Pancreas (tissue), 10 donors: Measurements from ENCODE around the gene PTTG1. TPM values are rescaled to one million over a fixed set of nuclear protein-coding genes. Genes with fewer than 3 reads are reported as not detected.
A peak's percentile ranks its signal among the peaks of the same experiment; 100 is the strongest.

Experiments
- ATAC-seq, 4 donors: fragments of 200-7000 bp; cut with Tn5 transposase; one replicate each; pipeline versions ENCODE4 v1.8.0 to v1.9.1; 2020; ENCODE audit warnings: mild to moderate bottlenecking in 4 of 4, moderate library complexity in 4 of 4
- DNase-seq, 6 donors: peaks; one replicate each; pipeline ENCODE4 v3.0.0-alpha.2; 2020
- FAIRE-seq: peaks from 2 replicates; lab custom pipeline; 2012; peaks lifted over from hg19 to GRCh38; lab: Jason Lieb, UNC
- H3K27ac ChIP-seq, 4 donors: fragments of 200-600 bp; sonication (generic); 1 replicate in 3 of 4; 2 replicates in 1 of 4; pipeline versions ENCODE4 v1.5.0 to v1.8.0; 2020
- H3K27me3 ChIP-seq, 4 donors: fragments of 200-600 bp; one replicate each; pipeline ENCODE4 v1.8.0; 2021
- H3K36me3 ChIP-seq, 3 donors: fragments of 200-600 bp; sonication (generic) in 1 of 3; one replicate each; pipeline versions ENCODE4 v1.5.0 to v1.8.0; 2020 to 2021
- H3K4me1 ChIP-seq, 3 donors: fragments of 200-600 bp; one replicate each; pipeline ENCODE4 v1.8.0; 2021
- H3K4me3 ChIP-seq, 4 donors: fragments of 200-600 bp; sonication (generic) in 2 of 4; one replicate each; pipeline versions ENCODE4 v1.5.0 to v1.8.0; 2020 to 2021
- H3K9me3 ChIP-seq, 4 donors: fragments of 200-600 bp; one replicate each; pipeline ENCODE4 v1.8.0; 2021
- WGBS, 2 donors: extraction: QIAGEN DNeasy Blood & Tissue Kit; methylation state at CpG; one replicate each; pipeline ENCODE4 v1.1.7; 2013; 5-methylcytosine and 5-hydroxymethylcytosine counted together
- intact Hi-C, 3 donors: fragments of 100-400 bp; cut with DNase I; formaldehyde crosslinking; loops; one replicate each; pipeline versions ENCODE4 v1.11.1 to v1.14.2; 2022
- polyA plus RNA-seq, 2 donors: library from polyadenylated mRNA; stranded (reverse); fragments of 200-250 nt; gene quantifications; one replicate each; pipeline ENCODE4 v1.2.3, GENCODE V29; 2013
- total RNA-seq, 6 donors: library from RNA; stranded (reverse); fragmentation: NEBNext Ultra II Directional in 4 of 6; extraction: Animal tissue kit (Norgen Biotek cat#: 25700) in 4 of 6; gene quantifications; one replicate each; pipeline versions ENCODE4 v1.2.1 to v1.2.4, GENCODE V29; 2021 to 2023
- TF ChIP-seq, protein P1 (sequence below), 4 donors: fragments of 200-600 bp; sonication (generic) in 3 of 4; IDR thresholded peaks; one replicate each; pipeline versions ENCODE4 v1.5.0 to v1.8.0; 2021; ENCODE audit warnings: antibody characterized with exemption in 4 of 4
- donor health status: healthy with polysubstance abuse.
- donor health status: DM: no; HTN: no; CAD: no; lungs with moderate emphysema.
- donor health status: DM: no; HTN: no; CAD: no.
- donor health status: control.
- donor health status: control.
- donor health status: Bipolar disorder and iron deficiency.
- donor health status: DM: yes; HTN: yes; CAD: no.
- donor health status: DM: no; HTN: no; CAD: no.
- donor health status: DM: no; HTN: no; CAD: no.
- donor health status: DM: yes; HTN: yes; CAD: no.

Gene PTTG1
- total RNA-seq (1 to 10 TPM in 3 of 6 donors, under 1 TPM in 2, not detected in 1; 0.31 to 2.7 (median 1.3) TPM), polyA plus RNA-seq (1 to 10 TPM; 1.2 to 2.0 TPM)

DNA sequence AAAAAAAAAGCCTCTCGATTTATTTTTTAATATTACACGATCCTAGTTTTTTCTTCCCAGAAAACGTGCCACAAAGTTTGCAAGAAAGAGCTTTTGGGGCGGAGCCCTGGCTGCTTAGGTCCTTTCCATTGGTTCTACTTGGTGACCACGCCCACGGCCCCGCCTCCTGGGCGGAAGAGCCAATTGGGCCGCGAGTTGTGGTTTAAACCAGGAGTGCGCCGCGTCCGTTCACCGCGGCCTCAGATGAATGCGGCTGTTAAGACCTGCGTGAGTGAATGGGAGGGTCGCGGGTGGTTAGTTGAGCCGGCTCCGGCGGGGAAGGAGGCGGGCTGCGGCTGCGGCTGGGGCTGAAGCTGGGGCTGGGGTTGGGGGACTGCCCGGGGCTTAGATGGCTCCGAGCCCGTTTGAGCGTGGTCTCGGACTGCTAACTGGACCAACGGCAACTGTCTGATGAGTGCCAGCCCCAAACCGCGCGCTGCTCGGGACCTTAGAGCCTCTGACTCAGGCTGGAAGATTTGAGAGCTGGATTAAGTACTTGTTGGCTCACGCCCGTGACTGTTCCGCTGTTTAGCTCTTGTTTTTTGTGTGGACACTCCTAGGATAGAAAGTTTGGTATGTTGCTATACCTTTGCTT is at the start of gene PTTG1:
Gene PTTG1 (plus strand): TSS at position 231 of the 634 bp plus-strand sequence. CDS start 458 bp downstream, outside the sequence.
- TF ChIP-seq, protein P1, sequence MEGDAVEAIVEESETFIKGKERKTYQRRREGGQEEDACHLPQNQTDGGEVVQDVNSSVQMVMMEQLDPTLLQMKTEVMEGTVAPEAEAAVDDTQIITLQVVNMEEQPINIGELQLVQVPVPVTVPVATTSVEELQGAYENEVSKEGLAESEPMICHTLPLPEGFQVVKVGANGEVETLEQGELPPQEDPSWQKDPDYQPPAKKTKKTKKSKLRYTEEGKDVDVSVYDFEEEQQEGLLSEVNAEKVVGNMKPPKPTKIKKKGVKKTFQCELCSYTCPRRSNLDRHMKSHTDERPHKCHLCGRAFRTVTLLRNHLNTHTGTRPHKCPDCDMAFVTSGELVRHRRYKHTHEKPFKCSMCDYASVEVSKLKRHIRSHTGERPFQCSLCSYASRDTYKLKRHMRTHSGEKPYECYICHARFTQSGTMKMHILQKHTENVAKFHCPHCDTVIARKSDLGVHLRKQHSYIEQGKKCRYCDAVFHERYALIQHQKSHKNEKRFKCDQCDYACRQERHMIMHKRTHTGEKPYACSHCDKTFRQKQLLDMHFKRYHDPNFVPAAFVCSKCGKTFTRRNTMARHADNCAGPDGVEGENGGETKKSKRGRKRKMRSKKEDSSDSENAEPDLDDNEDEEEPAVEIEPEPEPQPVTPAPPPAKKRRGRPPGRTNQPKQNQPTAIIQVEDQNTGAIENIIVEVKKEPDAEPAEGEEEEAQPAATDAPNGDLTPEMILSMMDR (IDR thresholded peaks at IDR 0.05): no peak
- DNase-seq (peak; percentile 91 to 97 (median 94)), FAIRE-seq (peak; percentile 97), ATAC-seq (peak; percentile 79 to 91 (median 88))
- no peaks in the 10 kb centered on the region for H3K36me3 ChIP-seq
- peak within 1 kb of the TSS in 1 of 4 donors; percentile 48 for H3K27ac ChIP-seq
- no peaks in the 10 kb centered on the region for H3K9me3 ChIP-seq
- WGBS, 2 donors: 1 to 2% methylated on average over 34 to 39 of the region's 39 CpGs
- H3K27me3 ChIP-seq: no peaks in the 10 kb centered on the region
- H3K4me3 ChIP-seq: peak within 1 kb of the TSS; percentile 31 to 54 (median 44)
- peaks cover 6 to 24% (median 9%) of the 10 kb centered on the region in 3 donors for H3K4me1 ChIP-seq
- intact Hi-C loops: no loop called here

DNA sequence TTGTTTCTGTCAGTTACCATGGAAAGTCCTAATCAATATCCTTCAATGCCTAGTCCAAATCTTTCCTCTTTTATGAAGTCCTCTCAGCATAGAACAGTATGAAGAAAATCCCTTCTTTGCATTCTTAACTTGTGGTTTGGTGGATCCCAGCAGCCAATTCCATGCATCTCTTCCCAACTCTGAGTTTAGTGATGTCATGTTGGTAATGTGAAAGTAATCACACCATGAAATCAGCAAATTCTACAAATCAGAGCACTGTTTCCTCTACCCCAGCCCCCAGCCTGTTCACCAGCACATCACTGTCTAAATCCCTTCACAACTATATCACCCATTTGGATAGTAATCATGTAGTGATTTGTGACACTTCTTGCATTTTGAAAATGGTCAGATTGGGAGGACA is 46.5 kb upstream of the PTTG1 start:
- H3K27me3 ChIP-seq: no peaks in the 10 kb centered on the region
- peaks cover 0 to 2% (median 0%) of the 10 kb centered on the region in 3 donors for H3K4me1 ChIP-seq
- intact Hi-C loops: no loop called here
- DNase-seq: no peak
- TF ChIP-seq, protein P1 (IDR thresholded peaks at IDR 0.05): no peak
- H3K27ac ChIP-seq: no peak overlapping the region
- no peak for FAIRE-seq
- no peaks in the 10 kb centered on the region for H3K9me3 ChIP-seq
- no peaks in the 10 kb centered on the region for H3K36me3 ChIP-seq
- H3K4me3 ChIP-seq: no peak overlapping the region
- no peak for ATAC-seq

DNA sequence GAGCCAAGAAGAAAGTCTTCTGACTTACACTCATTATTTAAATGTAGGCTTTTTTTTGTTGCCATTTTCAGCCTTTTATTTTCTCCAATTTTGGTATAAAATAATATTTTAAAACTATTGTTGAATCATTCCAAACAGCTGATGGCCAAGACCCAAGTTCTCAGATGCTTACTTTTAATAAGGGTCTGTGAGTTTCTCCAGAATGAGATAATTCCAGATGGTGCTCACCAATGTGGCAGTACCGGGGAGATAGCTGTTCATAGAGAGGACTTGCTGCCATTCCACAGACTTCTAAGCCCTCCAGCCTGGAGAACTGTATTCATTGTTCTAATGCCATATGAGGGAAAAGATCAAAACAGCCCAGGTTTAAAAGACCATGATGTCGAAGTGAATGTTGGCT is 46.0 kb upstream of the PTTG1 start:
- DNase-seq: no peak
- Histone ChIP-seq H3K4me1 (no peaks in the 10 kb centered on the region), H3K27me3 (no peaks in the 10 kb centered on the region), H3K9me3 (no peaks in the 10 kb centered on the region), H3K36me3 (no peaks in the 10 kb centered on the region), H3K27ac (no peak overlapping the region), H3K4me3 (no peak overlapping the region)
- no peak for ATAC-seq
- intact Hi-C loops: no loop called here
- TF ChIP-seq, protein P1 (IDR thresholded peaks at IDR 0.05): no peak
- no peak for FAIRE-seq
- WGBS, 2 donors: 69 to 74% methylated on average over 2 of the region's 2 CpGs

DNA sequence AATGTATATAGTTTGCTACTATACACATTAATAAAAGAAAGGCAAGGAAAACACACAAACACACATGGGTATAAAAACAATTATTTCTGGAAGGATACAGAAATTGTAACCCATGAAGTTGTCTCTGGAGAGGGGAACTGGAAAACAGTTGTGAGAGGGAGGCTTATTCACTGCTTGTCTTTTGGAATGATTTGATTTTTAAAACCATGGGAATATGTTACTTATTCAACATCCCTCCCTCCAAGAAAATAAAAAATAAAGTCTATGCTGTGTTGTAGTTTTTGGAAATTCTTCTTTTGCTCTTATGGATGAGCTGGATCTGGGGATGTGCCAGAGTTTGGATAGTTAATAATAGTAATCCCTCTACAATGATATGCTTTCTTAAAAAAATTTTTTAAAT is 45.2 kb upstream of the PTTG1 start:
- no peaks in the 10 kb centered on the region for H3K27me3 ChIP-seq
- ATAC-seq: no peak
- DNase-seq: no peak
- H3K4me3 ChIP-seq: no peak overlapping the region
- no peak for FAIRE-seq
- intact Hi-C loops: no loop called here
- H3K9me3 ChIP-seq: no peaks in the 10 kb centered on the region
- no peaks in the 10 kb centered on the region for H3K36me3 ChIP-seq
- TF ChIP-seq, protein P1 (IDR thresholded peaks at IDR 0.05): no peak
- no peaks in the 10 kb centered on the region for H3K4me1 ChIP-seq
- no peak overlapping the region for H3K27ac ChIP-seq

DNA sequence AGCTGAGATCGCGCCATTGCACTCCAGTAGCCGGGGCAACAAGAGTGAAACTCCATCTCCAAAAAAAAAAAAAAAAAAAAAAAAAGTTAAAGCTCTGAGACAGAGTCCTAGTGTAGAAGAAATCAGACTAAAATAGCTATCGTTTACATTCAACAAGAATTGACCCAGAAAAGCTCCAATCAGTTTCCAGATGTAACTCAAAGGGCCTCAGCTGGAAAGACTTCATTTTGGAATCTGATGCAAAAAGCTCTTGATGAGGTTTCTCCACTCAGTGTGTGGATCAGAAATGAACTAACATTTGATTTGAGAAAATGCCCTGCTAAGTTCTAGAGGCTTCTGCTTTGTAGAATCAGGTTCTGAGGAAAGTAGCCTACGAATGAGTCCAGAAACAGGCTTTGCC is 44.0 kb upstream of the PTTG1 start:
- 84 to 86% methylated on average over 5 of the region's 5 CpGs for WGBS, 2 donors
- FAIRE-seq: no peak

More for the DNA sequence above, 44.0 kb upstream of the PTTG1 start:
- no peak overlapping the region for H3K4me3 ChIP-seq
- no peaks in the 10 kb centered on the region for H3K36me3 ChIP-seq
- DNase-seq: no peak
- intact Hi-C loops: no loop called here
- no peaks in the 10 kb centered on the region for H3K4me1 ChIP-seq
- no peaks in the 10 kb centered on the region for H3K27me3 ChIP-seq
- H3K9me3 ChIP-seq: no peaks in the 10 kb centered on the region
- TF ChIP-seq, protein P1 (IDR thresholded peaks at IDR 0.05): no peak
- no peak for ATAC-seq
- H3K27ac ChIP-seq: no peak overlapping the region
